Adrenal gland (tissue), 12 donors: ENCODE results near the gene PTP4A1. TPM values are rescaled to one million over a fixed set of nuclear protein-coding genes. Genes with fewer than 3 reads are reported as not detected.

Experiments
- DNase-seq, 7 donors: peaks; one replicate each; pipeline ENCODE4 v3.0.0-alpha.2; 2019 to 2020
- H3K27ac ChIP-seq, 5 donors: fragments of 200-600 bp; sonication (generic) in 4 of 5; 1 replicate in 3 of 5; 2 replicates in 2 of 5; pipeline versions ENCODE4 v1.5.1 to v1.8.0; 2016 to 2020; ENCODE audit warnings: mild to moderate bottlenecking in 1 of 5
- H3K27me3 ChIP-seq: fragments of 200-600 bp; 2 replicates; pipeline ENCODE4 v1.8.0; 2021
- H3K36me3 ChIP-seq, 2 donors: fragments of 200-600 bp; replicated peaks in 1 of 2; 1 replicate in 1 of 2; 2 replicates in 1 of 2; pipeline versions ENCODE4 v1.5.1 to v1.8.0; 2018 to 2022
- H3K4me1 ChIP-seq, 2 donors: fragments of 200-600 bp; replicated peaks in 1 of 2; 1 replicate in 1 of 2; 2 replicates in 1 of 2; pipeline versions ENCODE4 v1.5.1 to v1.8.0; 2018 to 2021
- H3K4me3 ChIP-seq, 4 donors: fragments of 200-600 bp; sonication (generic) in 3 of 4; one replicate each; pipeline ENCODE4 v1.5.1; 2016 to 2018
- H3K9me3 ChIP-seq, 3 donors: fragments of 200-600 bp; sonication (generic) in 1 of 3; replicated peaks in 1 of 3; 1 replicate in 2 of 3; 2 replicates in 1 of 3; pipeline versions ENCODE4 v1.5.1 to v1.8.0; 2016 to 2021
- POLR2A ChIP-seq, 2 donors: fragments of 450-650 bp; IDR thresholded peaks; one replicate each; pipeline ENCODE4 v1.6.1; 2017; ENCODE audit warnings: antibody characterized with exemption in 2 of 2, mild to moderate bottlenecking in 2 of 2, moderate library complexity in 1 of 2
- WGBS, 4 donors: extraction: QIAGEN DNeasy Blood & Tissue Kit in 2 of 4; methylation state at CpG; one replicate each; pipeline versions ENCODE4 v1.1.5 to v1.1.7; 2013 to 2017; 5-methylcytosine and 5-hydroxymethylcytosine counted together
- intact Hi-C, 2 donors: fragments of 100-400 bp; cut with DNase I; formaldehyde crosslinking; loops; one replicate each; pipeline versions ENCODE4 v1.14.1 to v1.15.0; 2022 to 2023
- polyA plus RNA-seq, 3 donors: library from polyadenylated mRNA; stranded (reverse); fragments of 200-250 nt in 2 of 3; fragments of 350-450 nt in 1 of 3; fragmentation: Illumina TruSeq in 1 of 3; extraction: RNeasy Lipid Tissue Mini Kit (QIAGEN cat#74804) in 1 of 3; gene quantifications; one replicate each; pipeline ENCODE4 v1.2.3, GENCODE V29; 2013 to 2014
- total RNA-seq, 9 donors: library from RNA; depleted of rRNA in 4 of 9; stranded (reverse); fragments of >200 nt in 4 of 9; fragments of 120-200 nt in 1 of 9; fragmentation: NEBNext Ultra II Directional in 1 of 9; extraction: Animal tissue kit (Norgen Biotek cat#: 25700) in 1 of 9; gene quantifications; one replicate each; pipeline versions ENCODE4 v1.1.0 to v1.2.4, GENCODE V29; 2013 to 2023
- TF ChIP-seq, protein P1 (sequence below), 6 experiments: fragments of 450-650 bp in 4 of 6; fragments of 200-600 bp in 2 of 6; sonication (generic) in 1 of 6; IDR thresholded peaks; 1 replicate in 5 of 6; 2 replicates in 1 of 6; pipeline versions ENCODE4 v1.5.1 to v1.8.0; 2016 to 2021; ENCODE audit warnings: antibody characterized with exemption in 6 of 6, mild to moderate bottlenecking in 2 of 6, moderate library complexity in 1 of 6
- donor health status: healthy with polysubstance abuse.
- donor health status: Bipolar disorder and iron deficiency.
- donor health status: DM: yes; HTN: yes; CAD: no.
- donor health status: DM: no; HTN: no; CAD: no.
- donor health status: DM: no; HTN: no; CAD: no.
- donor health status: DM: yes; HTN: yes; CAD: no.

PTP4A1 gene
- total and polyA plus RNA-seq, 12 donors = 5.7 to 194 (median 59.7) TPM

DNA sequence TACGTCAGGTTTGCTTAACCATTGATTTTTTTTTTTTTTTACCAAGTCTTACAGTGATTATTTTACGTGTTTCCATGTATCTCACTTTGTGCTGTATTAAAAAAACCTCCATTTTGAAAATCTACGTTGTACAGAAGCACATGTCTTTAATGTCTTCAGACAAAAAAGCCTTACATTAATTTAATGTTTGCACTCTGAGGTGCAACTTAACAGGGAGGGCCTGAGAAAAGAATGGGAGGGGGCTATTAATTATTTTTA lies 8.4 kb downstream of the PTP4A1 start:
- Histone ChIP-seq H3K27ac (no peak overlapping the region), H3K27me3 (no peaks in the 10 kb centered on the region), H3K4me3 (no peak overlapping the region), H3K4me1 (peaks cover 6 to 18% of the 10 kb centered on the region in 2 donors), H3K9me3 (no peaks in the 10 kb centered on the region), H3K36me3 (peaks cover 0 to 62% of the 10 kb centered on the region in 2 donors)
- intact Hi-C loops = no loop called here
- TF ChIP-seq, protein P1, sequence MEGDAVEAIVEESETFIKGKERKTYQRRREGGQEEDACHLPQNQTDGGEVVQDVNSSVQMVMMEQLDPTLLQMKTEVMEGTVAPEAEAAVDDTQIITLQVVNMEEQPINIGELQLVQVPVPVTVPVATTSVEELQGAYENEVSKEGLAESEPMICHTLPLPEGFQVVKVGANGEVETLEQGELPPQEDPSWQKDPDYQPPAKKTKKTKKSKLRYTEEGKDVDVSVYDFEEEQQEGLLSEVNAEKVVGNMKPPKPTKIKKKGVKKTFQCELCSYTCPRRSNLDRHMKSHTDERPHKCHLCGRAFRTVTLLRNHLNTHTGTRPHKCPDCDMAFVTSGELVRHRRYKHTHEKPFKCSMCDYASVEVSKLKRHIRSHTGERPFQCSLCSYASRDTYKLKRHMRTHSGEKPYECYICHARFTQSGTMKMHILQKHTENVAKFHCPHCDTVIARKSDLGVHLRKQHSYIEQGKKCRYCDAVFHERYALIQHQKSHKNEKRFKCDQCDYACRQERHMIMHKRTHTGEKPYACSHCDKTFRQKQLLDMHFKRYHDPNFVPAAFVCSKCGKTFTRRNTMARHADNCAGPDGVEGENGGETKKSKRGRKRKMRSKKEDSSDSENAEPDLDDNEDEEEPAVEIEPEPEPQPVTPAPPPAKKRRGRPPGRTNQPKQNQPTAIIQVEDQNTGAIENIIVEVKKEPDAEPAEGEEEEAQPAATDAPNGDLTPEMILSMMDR (IDR thresholded peaks at IDR 0.05) = no peak
- TF ChIP-seq POLR2A (IDR thresholded peaks at IDR 0.05) = no peak
- no peak for DNase-seq
- WGBS, 4 donors = 89 to 94% (median 92%) methylated on average over 3 of the region's 3 CpGs

DNA sequence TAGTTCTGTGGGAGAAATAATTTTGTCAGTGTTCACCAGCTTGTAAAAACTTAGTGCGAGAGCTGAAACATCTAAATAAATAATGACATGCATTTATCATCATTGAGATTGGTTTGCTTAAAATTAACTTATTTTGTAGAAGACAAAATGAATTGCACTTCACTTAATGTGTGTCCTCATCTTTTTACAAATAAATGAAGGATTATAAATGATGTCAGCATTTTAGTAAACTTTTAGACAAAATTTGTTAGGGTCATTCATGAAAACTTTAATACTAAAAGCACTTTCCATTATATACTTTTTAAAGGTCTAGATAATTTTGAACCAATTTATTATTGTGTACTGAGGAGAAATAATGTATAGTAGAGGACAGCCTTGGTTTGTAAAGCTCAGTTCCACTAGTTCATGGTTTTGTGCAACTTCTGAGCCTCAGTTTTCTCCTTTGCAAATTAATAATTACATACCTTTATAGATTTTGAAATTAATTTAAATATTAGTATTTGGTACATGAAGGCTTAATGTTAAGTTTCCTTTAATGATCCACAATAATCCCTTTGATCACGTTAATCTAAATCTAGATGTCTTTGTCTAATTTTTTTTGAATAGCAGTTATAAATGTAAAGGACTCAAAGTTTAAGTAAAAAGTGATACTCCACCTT lies 9.2 kb downstream of the PTP4A1 start:
- WGBS, 4 donors = 88 to 96% (median 94%) methylated on average over 2 of the region's 2 CpGs
- H3K9me3 ChIP-seq = no peaks in the 10 kb centered on the region
- TF ChIP-seq, protein P1 (IDR thresholded peaks at IDR 0.05) = no peak
- TF ChIP-seq POLR2A (IDR thresholded peaks at IDR 0.05) = no peak
- H3K4me3 ChIP-seq = no peak overlapping the region
- peaks cover 0 to 11% of the 10 kb centered on the region in 2 donors for H3K4me1 ChIP-seq
- no peaks in the 10 kb centered on the region for H3K27me3 ChIP-seq
- H3K36me3 ChIP-seq = peaks cover 0 to 60% of the 10 kb centered on the region in 2 donors
- H3K27ac ChIP-seq = no peak overlapping the region
- intact Hi-C loops = no loop called here
- no peak for DNase-seq

- Histone ChIP-seq H3K4me3 (no peak overlapping the region), H3K27ac (no peak overlapping the region), H3K4me1 (no peaks in the 10 kb centered on the region), H3K27me3 (no peaks in the 10 kb centered on the region), H3K36me3 (peaks cover 0 to 48% of the 10 kb centered on the region in 2 donors), H3K9me3 (no peaks in the 10 kb centered on the region)
- no peak for TF ChIP-seq POLR2A (IDR thresholded peaks at IDR 0.05)
- TF ChIP-seq, protein P1 (IDR thresholded peaks at IDR 0.05) = no peak
- DNase-seq = no peak
- intact Hi-C loops = no loop called here
- WGBS, 4 donors = 72 to 98% (median 96%) methylated on average over 4 of the region's 4 CpGs
These were observed 10.4 kb downstream of the PTP4A1 start for GRCh38 chr6:63582579-63583231.

DNA sequence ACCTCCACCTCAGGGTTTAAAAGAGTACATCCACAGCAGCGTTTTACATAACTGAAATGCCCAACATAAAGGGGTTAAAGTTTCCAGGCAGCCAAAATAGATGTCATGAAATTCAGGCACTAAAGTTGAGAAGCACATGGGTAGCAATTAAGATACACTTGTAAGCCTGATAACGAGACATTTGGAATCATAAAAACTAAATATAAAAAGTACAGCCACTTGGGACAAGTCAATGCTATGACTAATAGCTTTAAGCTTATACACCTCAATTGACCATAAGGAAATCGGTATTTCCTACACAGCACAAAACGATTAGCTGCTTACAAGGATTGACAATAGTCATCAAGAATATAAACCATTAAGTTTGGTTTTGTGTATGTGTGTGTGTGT lies 11.8 kb downstream of the PTP4A1 start:
- no peaks in the 10 kb centered on the region for H3K9me3 ChIP-seq
- intact Hi-C loops = no loop called here
- no peak for DNase-seq
- H3K36me3 ChIP-seq = peaks cover 0 to 36% of the 10 kb centered on the region in 2 donors
- no peaks in the 10 kb centered on the region for H3K27me3 ChIP-seq
- no peak overlapping the region for H3K4me3 ChIP-seq
- 67 to 87% (median 82%) methylated on average over 4 of the region's 4 CpGs for WGBS, 4 donors
- TF ChIP-seq, protein P1 (IDR thresholded peaks at IDR 0.05) = no peak
- TF ChIP-seq POLR2A (IDR thresholded peaks at IDR 0.05) = no peak
- no peaks in the 10 kb centered on the region for H3K4me1 ChIP-seq
- no peak overlapping the region for H3K27ac ChIP-seq
